ENCODE measurements around the gene VPS37B.

VPS37B gene

GRCh38 chr12:122840580-122841513 lies 55.1 kb downstream of the VPS37B start:
- H3K36me3 Mint-ChIP-seq (ENCODE audit: low read depth): peaks cover 7% of the 10 kb centered on the region
- peak overlapping the region in 2 of 3 experiments; percentile 8 to 44 for H3K4me3 Mint-ChIP-seq
- TF ChIP-seq, protein P1, sequence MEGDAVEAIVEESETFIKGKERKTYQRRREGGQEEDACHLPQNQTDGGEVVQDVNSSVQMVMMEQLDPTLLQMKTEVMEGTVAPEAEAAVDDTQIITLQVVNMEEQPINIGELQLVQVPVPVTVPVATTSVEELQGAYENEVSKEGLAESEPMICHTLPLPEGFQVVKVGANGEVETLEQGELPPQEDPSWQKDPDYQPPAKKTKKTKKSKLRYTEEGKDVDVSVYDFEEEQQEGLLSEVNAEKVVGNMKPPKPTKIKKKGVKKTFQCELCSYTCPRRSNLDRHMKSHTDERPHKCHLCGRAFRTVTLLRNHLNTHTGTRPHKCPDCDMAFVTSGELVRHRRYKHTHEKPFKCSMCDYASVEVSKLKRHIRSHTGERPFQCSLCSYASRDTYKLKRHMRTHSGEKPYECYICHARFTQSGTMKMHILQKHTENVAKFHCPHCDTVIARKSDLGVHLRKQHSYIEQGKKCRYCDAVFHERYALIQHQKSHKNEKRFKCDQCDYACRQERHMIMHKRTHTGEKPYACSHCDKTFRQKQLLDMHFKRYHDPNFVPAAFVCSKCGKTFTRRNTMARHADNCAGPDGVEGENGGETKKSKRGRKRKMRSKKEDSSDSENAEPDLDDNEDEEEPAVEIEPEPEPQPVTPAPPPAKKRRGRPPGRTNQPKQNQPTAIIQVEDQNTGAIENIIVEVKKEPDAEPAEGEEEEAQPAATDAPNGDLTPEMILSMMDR (IDR thresholded peaks at IDR 0.05; ENCODE audit: unreplicated experiment in 3 of 3): no peak
- peaks cover 53% of the 10 kb centered on the region for H3K4me1 Mint-ChIP-seq
- H3K27me3 Mint-ChIP-seq (ENCODE audit: low read depth): peaks cover 32% of the 10 kb centered on the region
- no peaks in the 10 kb centered on the region for H3K9me3 Mint-ChIP-seq
- peak overlapping the region; percentile 56 to 84 (median 77) for H3K27ac Mint-ChIP-seq

- Mint-ChIP-seq H3K4me3 (peak overlapping the region in 1 of 3 experiments; percentile 8), H3K9me3 (no peaks in the 10 kb centered on the region), H3K27ac (peak overlapping the region in 2 of 3 experiments; percentile 69 to 77), H3K27me3 (ENCODE audit: low read depth) (peaks cover 32% of the 10 kb centered on the region), H3K4me1 (peaks cover 53% of the 10 kb centered on the region), H3K36me3 (ENCODE audit: low read depth) (peaks cover 7% of the 10 kb centered on the region)
- TF ChIP-seq, protein P1 (IDR thresholded peaks at IDR 0.05; ENCODE audit: unreplicated experiment in 3 of 3): no peak
Observed at GRCh38 chr12:122839907-122840554, 55.9 kb downstream of the VPS37B start.

DNA sequence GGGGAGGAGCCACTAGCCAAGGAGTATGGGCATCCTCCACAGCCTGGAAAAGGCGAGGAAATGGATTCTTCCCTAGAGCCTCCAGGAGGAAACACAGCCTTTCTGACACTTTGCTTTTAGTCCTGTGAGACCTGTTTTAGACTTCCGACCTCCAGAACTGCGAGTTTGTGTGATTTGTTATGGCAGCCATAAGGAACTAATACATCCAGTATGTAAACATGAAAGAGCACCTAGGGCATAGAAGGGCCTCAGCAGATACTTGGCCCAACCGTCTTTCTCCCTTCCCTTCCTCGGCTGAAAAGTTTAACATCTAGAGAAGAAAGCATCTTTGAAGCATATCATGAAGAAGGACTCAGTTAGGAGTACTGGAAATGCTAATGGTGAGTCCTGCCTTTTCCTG lies 57.1 kb downstream of the VPS37B start:
- TF ChIP-seq, protein P1 (IDR thresholded peaks at IDR 0.05; ENCODE audit: unreplicated experiment in 3 of 3): no peak
- H3K27me3 Mint-ChIP-seq (ENCODE audit: low read depth): peaks cover 38% of the 10 kb centered on the region
- H3K36me3 Mint-ChIP-seq (ENCODE audit: low read depth): peaks cover 7% of the 10 kb centered on the region
- peaks cover 54% of the 10 kb centered on the region for H3K4me1 Mint-ChIP-seq
- no peaks in the 10 kb centered on the region for H3K9me3 Mint-ChIP-seq
- peak overlapping the region in 1 of 3 experiments; percentile 17 for H3K4me3 Mint-ChIP-seq
- H3K27ac Mint-ChIP-seq: peak overlapping the region; percentile 25 to 96 (median 88)

DNA sequence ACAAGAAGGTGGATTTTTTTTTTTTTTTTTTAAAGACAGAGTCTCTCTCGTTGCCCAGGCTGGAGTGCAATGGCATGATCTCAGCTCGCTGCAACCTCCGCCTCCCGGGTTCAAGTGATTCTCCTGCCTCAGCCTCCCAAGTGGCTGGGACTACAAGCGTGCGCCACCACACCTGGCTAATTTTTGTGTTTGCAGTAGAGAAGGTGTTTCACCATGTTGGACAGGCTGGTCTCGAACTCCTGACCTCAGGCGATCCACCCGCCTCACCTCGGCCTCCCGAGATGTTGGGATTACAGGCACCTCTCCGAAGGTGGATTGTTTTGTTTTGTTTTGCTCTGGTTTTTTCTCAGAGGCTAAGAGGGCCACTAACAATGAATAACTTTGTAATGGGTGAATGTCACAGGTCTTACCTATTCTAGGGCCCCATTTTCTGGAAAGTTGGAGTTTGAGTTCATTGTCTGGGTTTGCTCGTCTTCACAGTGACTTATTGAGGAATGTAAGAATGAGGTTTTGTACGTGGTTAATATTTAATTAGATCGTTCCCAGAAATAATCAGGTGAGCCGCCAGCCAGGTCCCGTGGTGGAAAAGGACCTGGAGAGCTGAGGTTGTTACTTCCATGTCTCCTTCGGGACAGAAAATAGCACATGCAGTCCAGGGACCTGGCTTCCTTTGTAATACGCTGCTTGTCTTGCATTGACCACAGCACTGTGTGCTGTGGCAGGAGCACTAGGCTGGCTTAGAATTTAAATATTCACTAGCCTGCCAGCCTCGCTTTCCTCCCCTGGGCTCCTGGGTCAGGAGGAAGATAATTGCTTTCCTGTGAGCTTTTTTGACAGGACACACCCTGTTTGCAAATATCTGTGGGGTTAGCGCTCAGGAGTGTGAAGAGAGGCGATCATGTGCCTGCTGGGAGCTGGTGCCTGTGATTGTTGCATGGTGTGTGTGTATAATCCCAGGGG lies 58.3 kb downstream of the VPS37B start:
- H3K27ac Mint-ChIP-seq: peak overlapping the region; percentile 88 to 96 (median 92)
- no peaks in the 10 kb centered on the region for H3K9me3 Mint-ChIP-seq
- peaks cover 46% of the 10 kb centered on the region for H3K27me3 Mint-ChIP-seq (ENCODE audit: low read depth)
- H3K36me3 Mint-ChIP-seq (ENCODE audit: low read depth): peaks cover 7% of the 10 kb centered on the region
- H3K4me3 Mint-ChIP-seq: peak overlapping the region; percentile 91 to 95 (median 95)
- peaks cover 52% of the 10 kb centered on the region for H3K4me1 Mint-ChIP-seq
- TF ChIP-seq, protein P1 (IDR thresholded peaks at IDR 0.05; ENCODE audit: unreplicated experiment in 3 of 3): no peak

DNA sequence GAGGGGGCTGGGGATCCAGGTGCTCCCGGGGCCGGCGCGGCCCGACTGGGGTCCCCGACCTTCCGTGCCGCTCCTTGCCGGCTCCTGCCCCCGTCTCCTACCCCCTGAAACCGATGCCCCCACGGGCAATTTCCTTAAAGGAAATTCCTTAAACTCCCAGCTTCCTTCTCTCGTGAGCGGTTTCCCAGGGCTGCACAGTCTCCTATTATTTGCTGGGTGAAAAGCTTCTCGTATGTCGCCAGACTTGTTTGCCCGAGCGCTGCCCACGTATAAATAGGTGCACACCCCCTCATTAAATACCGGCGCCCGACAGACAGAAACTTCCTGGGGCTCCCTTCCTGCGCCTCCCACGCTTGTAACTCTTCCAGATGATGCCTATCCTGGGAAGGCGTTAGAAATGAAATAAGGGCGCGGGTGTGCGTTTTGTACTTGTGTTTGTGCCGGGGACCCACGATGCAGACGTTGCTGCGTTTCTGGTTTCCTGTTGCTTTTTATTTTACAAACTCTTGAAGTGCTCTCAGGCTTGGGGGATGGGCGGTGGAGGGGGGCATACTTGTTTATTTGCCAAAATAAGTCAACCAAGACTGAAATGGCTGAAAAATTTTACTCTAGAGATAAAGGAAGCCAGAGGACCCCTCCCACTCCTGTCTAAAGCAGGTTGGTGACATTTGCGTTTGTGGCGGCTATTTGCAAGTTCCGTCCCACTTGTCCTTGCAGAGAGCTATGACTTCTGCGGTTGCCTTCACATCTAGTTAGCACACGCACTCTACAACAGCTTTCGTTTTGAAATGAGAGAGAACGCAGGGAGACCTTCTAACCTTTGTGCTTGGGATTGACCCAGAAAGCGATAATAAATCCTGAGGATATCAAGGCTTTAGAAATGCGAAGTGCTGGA lies 59.6 kb downstream of the VPS37B start:
- TF ChIP-seq, protein P1 (IDR thresholded peaks at IDR 0.05; ENCODE audit: unreplicated experiment in 3 of 3): no peak
- H3K27me3 Mint-ChIP-seq (ENCODE audit: low read depth): peaks cover 46% of the 10 kb centered on the region
- peaks cover 39% of the 10 kb centered on the region for H3K4me1 Mint-ChIP-seq
- peaks cover 7% of the 10 kb centered on the region for H3K36me3 Mint-ChIP-seq (ENCODE audit: low read depth)
- H3K9me3 Mint-ChIP-seq: no peaks in the 10 kb centered on the region
- H3K27ac Mint-ChIP-seq: peak overlapping the region; percentile 88 to 96 (median 92)
- peak overlapping the region; percentile 91 to 95 (median 95) for H3K4me3 Mint-ChIP-seq
